Bronchial epithelial cell (primary cell): Measurements from ENCODE around the gene ASB18. TPM values are rescaled to one million over a fixed set of nuclear protein-coding genes. Genes with fewer than 3 reads are reported as not detected.

Experiments used
- DNase-seq: peaks from one replicate; pipeline ENCODE4 v3.0.0-alpha.2; 2010; ENCODE audit warnings: low read depth
- FAIRE-seq: peaks from 2 replicates; lab custom pipeline; 2011; peaks lifted over from hg19 to GRCh38; lab: Jason Lieb, UNC
- H3K27me3 ChIP-seq: 2 replicates; pipeline ENCODE4 v1.5.1; 2011; ENCODE audit warnings: low read length; ENCODE audit not compliant: control insufficient read depth, insufficient read depth
- H3K36me3 ChIP-seq: 2 replicates; pipeline ENCODE4 v1.5.1; 2011; ENCODE audit warnings: low read length; ENCODE audit not compliant: control insufficient read depth, insufficient read depth
- H3K4me3 ChIP-seq: 2 replicates; pipeline ENCODE4 v1.5.1; 2011; ENCODE audit warnings: mild to moderate bottlenecking, low read depth, low read length, control low read depth
- CTCF ChIP-seq: IDR thresholded peaks from 2 replicates; pipeline ENCODE4 v1.5.1; 2011; ENCODE audit warnings: mild to moderate bottlenecking, moderate library complexity, low read length, control low read depth, inconsistent platforms; ENCODE audit not compliant: insufficient read depth, severe bottlenecking
- total RNA-seq: library from RNA; depleted of rRNA; stranded (reverse); fragments of >200 nt; gene quantifications from 2 replicates; pipeline ENCODE4 v1.2.1, GENCODE V29; 2014

Gene ASB18
- total RNA-seq, 1 donor from 2014 or later: not detected

DNA sequence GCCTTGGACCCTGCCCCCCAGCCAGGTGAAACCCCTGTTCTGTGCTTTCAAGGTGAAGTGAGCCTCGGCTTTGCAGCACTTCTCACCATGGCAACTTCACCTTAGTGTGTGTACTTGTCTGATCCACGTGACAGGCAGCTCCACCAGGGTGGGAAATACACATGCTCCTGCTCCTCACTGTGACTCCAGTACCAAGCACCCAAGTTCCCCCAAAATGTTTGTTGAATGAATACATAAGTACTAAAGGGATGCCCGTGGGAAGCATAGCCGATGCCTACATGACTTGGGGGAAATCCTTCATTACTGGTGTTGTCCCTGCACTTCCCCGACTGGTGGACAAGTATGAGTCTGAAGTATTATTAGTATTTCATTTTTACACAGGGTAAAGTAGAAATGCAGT, 54.2 kb downstream of the ASB18 start:
- H3K27me3 ChIP-seq: peaks cover 5% of the 10 kb centered on the region
- no peak overlapping the region for H3K4me3 ChIP-seq
- H3K36me3 ChIP-seq: no peaks in the 10 kb centered on the region
- FAIRE-seq (no peak), DNase-seq (no peak)
- TF ChIP-seq CTCF: no peak

DNA sequence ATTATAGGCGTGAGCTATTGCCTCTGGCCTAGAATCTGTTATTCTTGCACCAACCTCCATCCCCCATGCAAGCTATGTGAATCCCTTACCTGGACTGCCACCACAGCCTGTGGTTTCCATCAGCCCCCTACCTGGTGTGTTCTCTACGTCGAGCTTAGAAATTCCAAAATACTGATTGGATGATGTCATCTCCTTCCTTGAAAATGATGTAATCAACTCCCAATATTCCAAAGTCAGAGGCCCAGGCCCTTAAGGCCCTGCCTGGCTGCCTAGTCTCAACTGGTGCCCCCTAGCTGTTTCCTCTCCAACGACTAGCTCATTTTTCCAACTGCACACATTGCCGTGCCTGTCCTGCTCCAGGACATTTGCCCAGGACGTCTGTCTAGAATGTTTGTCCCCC, 54.7 kb downstream of the ASB18 start:
- Histone ChIP-seq H3K4me3 (no peak overlapping the region), H3K27me3 (peaks cover 5% of the 10 kb centered on the region), H3K36me3 (no peaks in the 10 kb centered on the region)
- TF ChIP-seq CTCF: peak; percentile 2
- FAIRE-seq: no peak
- peak; percentile 13 for DNase-seq

DNA sequence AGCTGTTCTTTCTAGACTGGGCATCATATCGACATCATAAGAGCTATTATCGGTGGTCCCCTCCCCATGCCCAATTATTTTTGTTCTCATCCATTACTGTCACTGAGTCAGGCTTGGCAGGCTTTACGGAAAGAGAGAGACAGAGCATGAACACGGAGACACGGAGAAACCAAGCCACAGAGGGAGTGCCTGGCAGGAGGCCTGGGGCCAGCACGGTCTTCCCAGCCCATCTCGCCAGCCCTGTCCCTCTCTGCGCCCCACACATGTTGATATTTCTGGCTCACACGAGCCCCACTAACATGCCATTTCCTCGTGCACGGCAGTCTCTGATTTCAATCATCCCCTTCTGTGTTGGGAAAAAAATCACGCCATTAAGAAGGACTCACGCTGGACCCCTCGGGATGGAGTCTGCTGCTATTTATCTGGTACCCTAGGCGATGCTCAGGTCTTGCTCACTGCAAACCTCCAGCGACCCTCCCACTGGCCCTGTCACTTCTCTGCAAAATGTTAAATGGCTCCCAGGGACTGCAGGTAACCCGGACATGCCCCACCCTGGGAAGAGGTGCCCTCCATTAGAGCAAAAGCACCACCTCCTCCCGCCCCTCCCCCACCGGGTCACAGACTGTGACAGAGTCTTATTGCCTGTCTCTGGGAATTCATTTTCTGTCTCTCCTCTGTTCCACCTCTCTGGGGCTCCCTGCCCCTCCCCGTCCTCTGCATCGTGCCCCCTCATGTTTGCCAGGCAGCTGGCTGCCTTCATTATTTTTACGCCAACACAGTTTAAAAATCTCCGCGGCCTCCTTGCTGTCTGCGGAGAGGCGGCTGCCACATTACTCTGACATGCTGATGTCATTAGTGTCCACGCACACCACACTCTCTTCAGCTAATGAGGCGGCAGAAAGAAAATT, 55.9 kb downstream of the ASB18 start:
- no peak for FAIRE-seq
- Histone ChIP-seq H3K4me3 (no peak overlapping the region), H3K36me3 (no peaks in the 10 kb centered on the region), H3K27me3 (peaks cover 1% of the 10 kb centered on the region)
- DNase-seq: no peak
- TF ChIP-seq CTCF: no peak

GRCh38 chr2:236207472-236207871, 56.7 kb downstream of the ASB18 start:
- no peak for DNase-seq
- Histone ChIP-seq H3K36me3 (no peaks in the 10 kb centered on the region), H3K4me3 (no peak overlapping the region), H3K27me3 (peaks cover 1% of the 10 kb centered on the region)
- no peak for TF ChIP-seq CTCF
- no peak for FAIRE-seq

- TF ChIP-seq CTCF: no peak
- H3K36me3 ChIP-seq: no peaks in the 10 kb centered on the region
- H3K4me3 ChIP-seq: no peak overlapping the region
- FAIRE-seq (no peak), DNase-seq (no peak)
- H3K27me3 ChIP-seq: peaks cover 1% of the 10 kb centered on the region
Measured at GRCh38 chr2:236205867-236206645, 58.1 kb downstream of the ASB18 start.
